Endothelial cell of umbilical vein (primary cell): Measurements from ENCODE around the gene LMNTD1.

Experiments
- EZH2 ChIP-seq: IDR thresholded peaks from 2 replicates; pipeline ENCODE4 v1.6.1; 2012; ENCODE audit warnings: borderline replicate concordance, low read depth, mild to moderate bottlenecking, moderate library complexity, low read length, inconsistent platforms; ENCODE audit not compliant: severe bottlenecking
- FOS ChIP-seq: IDR thresholded peaks from 2 replicates; pipeline ENCODE4 v1.6.1; 2011; ENCODE audit warnings: mild to moderate bottlenecking, low read length, moderate library complexity, borderline replicate concordance; ENCODE audit not compliant: insufficient read depth
- MYC ChIP-seq: IDR thresholded peaks from one replicate; pipeline ENCODE4 v1.6.1; 2011; ENCODE audit warnings: mild to moderate bottlenecking, low read depth, low read length
- POLR2A ChIP-seq: IDR thresholded peaks from 2 replicates; pipeline ENCODE4 v1.6.1; 2012; ENCODE audit warnings: low read depth, mild to moderate bottlenecking, control low read depth, low read length
- POLR2AphosphoS5 ChIP-seq: IDR thresholded peaks from 2 replicates; pipeline ENCODE4 v1.6.1; 2012; ENCODE audit warnings: low read depth, mild to moderate bottlenecking, control low read depth, low read length, moderate library complexity; ENCODE audit not compliant: insufficient read depth
- TF ChIP-seq, protein P1 (sequence below), 2 donors: IDR thresholded peaks; 1 replicate in 1 of 2; 2 replicates in 1 of 2; pipeline ENCODE4 v1.5.1; 2011; ENCODE audit warnings: low read length in 2 of 2, mild to moderate bottlenecking in 2 of 2, moderate library complexity in 2 of 2, control low read depth in 1 of 2, inconsistent platforms in 1 of 2, low read depth in 1 of 2; ENCODE audit not compliant: insufficient read depth in 1 of 2; ENCODE audit errors: extremely low read depth in 1 of 2
- TF ChIP-seq, protein P2 (sequence below): IDR thresholded peaks from 2 replicates; pipeline ENCODE4 v1.6.1; 2011; ENCODE audit not compliant: insufficient read depth, insufficient read length

DNA sequence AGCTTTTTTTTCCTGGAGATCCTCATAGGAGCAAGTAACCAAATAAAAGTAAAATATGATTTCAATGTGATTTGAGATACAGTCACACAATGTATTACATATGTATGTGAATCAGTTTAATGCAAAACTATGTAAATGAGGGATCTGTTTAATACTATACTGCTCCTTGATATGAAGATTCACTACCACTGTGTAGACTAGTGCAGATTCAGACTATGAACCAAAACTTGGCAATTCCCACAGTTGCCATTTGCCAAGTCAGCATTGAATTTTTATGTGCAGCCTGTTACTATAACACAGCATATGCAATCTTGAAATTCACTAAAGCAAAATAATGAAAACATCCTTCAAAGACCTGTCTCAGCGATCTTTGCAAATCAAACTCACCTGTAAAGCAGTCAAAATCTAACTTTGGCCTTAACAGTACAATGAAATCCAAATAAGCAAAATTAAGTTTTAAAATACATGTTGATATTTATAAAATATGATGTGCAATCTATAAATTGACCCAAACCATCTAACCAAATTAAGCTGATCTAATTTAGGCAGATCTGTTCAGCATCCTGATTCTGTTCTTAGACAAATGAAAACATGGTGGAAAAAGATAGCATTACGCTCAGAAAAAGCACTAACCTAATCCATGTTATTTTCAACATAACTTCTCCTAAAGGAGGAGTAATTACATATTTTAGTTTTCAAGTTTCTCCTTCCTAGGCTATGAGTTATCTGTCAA lies 25.5 kb upstream of the LMNTD1 start:
- TF ChIP-seq, protein P1, sequence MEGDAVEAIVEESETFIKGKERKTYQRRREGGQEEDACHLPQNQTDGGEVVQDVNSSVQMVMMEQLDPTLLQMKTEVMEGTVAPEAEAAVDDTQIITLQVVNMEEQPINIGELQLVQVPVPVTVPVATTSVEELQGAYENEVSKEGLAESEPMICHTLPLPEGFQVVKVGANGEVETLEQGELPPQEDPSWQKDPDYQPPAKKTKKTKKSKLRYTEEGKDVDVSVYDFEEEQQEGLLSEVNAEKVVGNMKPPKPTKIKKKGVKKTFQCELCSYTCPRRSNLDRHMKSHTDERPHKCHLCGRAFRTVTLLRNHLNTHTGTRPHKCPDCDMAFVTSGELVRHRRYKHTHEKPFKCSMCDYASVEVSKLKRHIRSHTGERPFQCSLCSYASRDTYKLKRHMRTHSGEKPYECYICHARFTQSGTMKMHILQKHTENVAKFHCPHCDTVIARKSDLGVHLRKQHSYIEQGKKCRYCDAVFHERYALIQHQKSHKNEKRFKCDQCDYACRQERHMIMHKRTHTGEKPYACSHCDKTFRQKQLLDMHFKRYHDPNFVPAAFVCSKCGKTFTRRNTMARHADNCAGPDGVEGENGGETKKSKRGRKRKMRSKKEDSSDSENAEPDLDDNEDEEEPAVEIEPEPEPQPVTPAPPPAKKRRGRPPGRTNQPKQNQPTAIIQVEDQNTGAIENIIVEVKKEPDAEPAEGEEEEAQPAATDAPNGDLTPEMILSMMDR (IDR thresholded peaks at IDR 0.05; ENCODE audit: extremely low read depth in 1 of 2, insufficient read depth in 1 of 2, low read depth in 1 of 2, low read length in 2 of 2) = no peak
- TF ChIP-seq POLR2A = no peak
- no peak for TF ChIP-seq MYC
- TF ChIP-seq POLR2AphosphoS5 = no peak
- no peak for TF ChIP-seq EZH2
- TF ChIP-seq, protein P2, sequence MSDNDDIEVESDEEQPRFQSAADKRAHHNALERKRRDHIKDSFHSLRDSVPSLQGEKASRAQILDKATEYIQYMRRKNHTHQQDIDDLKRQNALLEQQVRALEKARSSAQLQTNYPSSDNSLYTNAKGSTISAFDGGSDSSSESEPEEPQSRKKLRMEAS = no peak
- TF ChIP-seq FOS = no peak
